GM12801 (cell line): ENCODE measurements around the gene DAD1.

ENCODE experiments used
- CTCF ChIP-seq: IDR thresholded peaks from one replicate; pipeline ENCODE4 v1.5.1; 2011; ENCODE audit warnings: control low read depth; ENCODE audit not compliant: insufficient read length; ENCODE audit errors: extremely low read depth

The DAD1 gene

DNA sequence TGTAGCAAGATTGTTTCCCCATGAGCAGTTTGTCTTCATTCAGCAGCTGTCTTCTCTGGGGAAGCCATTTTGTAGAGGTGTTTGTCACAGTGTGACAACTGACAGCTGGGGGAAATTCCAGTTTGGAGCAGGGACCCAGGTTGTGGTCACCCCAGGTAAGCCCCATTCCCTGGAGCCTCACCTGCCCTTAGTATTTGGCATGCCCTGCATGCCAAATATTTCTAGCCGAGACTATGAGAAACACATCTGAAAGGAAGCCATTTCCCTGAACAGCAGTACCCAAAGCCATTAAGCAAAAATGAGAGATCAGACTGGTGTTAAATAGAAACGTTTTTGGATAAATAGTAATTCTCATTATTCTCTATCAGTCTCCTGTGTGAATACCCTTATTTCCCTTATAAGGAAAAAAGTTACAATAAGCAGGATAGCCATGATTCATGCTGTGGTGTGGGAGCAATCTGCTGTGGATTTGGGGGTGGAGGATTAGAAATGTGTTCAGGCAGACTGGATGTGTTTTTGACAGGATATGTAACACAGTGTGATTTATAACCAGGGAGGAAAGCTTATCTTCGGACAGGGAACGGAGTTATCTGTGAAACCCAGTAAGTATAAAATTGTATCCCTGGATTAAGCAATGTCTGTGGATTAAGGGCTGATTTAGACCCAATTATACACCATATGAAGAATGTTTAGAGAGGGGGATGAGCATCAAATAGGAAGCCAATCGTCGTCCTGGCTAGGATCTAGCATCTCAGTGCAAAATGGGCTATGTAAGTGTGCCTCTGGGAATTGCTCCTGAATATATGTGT, 68.9 kb downstream of the DAD1 start:
- no peak for TF ChIP-seq CTCF

- TF ChIP-seq CTCF, result no peak
Observed at GRCh38 chr14:22518073-22518472, 71.0 kb downstream of the DAD1 start.

GRCh38 chr14:22517117-22517720, 71.8 kb downstream of the DAD1 start:
- no peak for TF ChIP-seq CTCF

GRCh38 chr14:22515929-22516328, 73.1 kb downstream of the DAD1 start:
- TF ChIP-seq CTCF, result no peak
